Measurements from ENCODE around the gene OR2AE1. TPM values are rescaled to one million over a fixed set of nuclear protein-coding genes. Genes with fewer than 3 reads are reported as not detected.
A peak's percentile ranks its signal among the peaks of the same experiment; 100 is the strongest.
"Not testable (repeated sequence)": the region's sequence is repeated elsewhere in the genome, so short reads cannot be mapped to it uniquely, and the experiment has no call there.

OR2AE1 gene
- polyA plus RNA-seq (2013, experiment 1 of 2; ENCODE audit: insufficient read length), result 0.12 TPM
- polyA plus RNA-seq (2013, experiment 2 of 2; ENCODE audit: insufficient read length), result not detected

- no peak for DNase-seq
These were observed at the start of gene OR2AE1 for GRCh38 chr7:99876933-99877332. Gene OR2AE1 (minus strand): TSS chr7:99877033. CDS start chr7:99877033, 0 bp downstream.

DNA sequence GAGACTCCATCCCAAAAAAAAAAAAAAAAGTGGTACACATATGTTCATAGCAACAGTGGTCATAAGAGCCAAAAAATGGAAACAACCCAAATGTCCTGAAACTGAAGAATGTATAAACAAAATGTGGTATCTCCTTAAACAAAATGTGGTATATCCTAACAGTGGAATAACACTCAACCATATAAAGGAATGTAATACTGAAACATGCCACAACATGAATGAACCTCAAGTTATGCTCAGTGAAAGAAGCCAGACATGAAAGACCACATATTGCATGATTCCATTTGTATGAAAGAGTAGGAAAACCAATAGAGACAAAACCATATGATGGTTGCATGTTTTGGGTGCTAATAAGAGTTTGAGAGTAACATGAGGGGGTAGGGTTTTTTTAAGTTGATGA lies 49.5 kb upstream of the OR2AE1 start:
- DNase-seq, result no peak

- no peak for DNase-seq
These were observed 46.4 kb upstream of the OR2AE1 start for GRCh38 chr7:99923200-99923599.

DNA sequence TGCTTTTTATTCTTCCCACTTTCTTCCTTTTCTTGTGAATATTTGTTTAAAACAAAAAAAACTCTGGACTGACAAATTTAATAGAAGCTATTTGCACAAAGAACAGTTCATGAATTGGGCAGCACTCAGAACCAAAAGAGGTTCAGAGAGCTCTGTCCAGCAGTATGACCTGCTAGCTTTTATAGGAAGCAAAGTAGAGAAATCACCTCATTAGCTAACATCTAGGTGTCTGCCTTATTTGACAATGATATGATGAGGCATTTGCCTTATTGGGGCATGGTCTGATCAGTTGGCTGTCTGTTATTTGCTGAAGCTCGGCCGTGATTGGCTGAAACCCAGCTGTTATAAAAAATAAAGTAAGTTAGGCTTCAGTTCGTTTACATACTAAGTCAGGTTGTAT lies 43.3 kb upstream of the OR2AE1 start:
- no peak for DNase-seq

GRCh38 chr7:99919814-99920112 lies 42.9 kb upstream of the OR2AE1 start:
- no peak for DNase-seq

GRCh38 chr7:99918959-99919813 lies 42.4 kb upstream of the OR2AE1 start, which contains the start of gene TRIM4:
Gene TRIM4 (minus strand): TSS chr7:99919530. CDS start chr7:99919401, 129 bp downstream.
- peak; percentile 92 for DNase-seq

DNA sequence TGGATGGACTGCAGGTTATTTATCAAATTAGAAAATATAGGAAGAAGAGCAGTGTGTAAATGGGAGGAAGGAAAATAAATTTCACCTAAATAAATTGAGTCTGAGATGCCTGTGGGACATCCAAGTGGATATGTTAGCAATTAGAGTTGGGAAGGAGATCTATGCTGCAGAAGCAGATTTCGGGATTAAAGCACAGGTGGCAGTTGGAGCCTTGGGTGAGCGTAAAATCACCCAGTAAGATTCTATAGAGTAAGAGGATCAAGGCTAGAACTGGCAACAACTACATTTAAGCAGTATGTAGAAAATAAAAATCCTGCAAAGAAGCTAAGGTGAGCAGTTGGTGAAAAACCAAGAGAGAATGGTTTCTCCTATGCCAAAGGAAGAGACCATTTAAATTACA lies 34.1 kb upstream of the OR2AE1 start:
- no peak for DNase-seq

- DNase-seq, result no peak
These were observed 24.7 kb upstream of the OR2AE1 start for GRCh38 chr7:99901581-99901980.

DNA sequence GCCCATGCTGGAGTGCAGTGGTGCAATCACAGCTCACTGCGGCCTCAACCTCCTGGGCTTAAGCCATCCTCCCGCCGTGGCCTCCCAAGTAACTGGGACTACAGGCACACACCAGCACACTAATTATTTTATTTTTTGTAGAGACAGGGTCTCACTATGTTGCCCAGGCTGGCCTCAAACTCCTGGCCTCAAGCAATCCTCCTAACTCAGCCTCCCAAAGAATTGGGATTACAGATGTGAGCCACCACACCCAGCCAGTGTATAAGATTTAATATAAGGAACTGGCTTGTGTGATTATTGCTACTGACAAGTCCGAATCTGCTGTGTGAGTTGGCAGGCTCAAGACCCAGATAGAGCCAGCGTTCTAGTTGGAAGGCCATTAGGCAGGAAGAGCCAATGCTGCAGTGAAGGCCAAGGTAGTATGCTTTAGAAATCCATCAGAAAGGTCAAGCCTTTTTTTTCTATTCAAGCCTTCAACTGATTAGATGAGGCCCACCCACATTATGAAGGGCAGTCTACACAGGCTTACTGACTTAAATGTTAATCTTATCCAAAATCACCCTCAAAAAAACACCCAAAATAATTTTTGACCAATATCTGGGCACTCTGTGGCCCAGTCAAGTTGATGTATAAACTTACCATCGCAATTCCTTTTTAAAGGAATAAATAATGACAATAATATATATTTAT lies 23.1 kb upstream of the OR2AE1 start:
- DNase-seq, result no peak

GRCh38 chr7:99898836-99899235 lies 22.0 kb upstream of the OR2AE1 start:
- DNase-seq, result no peak

- no peak for DNase-seq
These were observed 21.2 kb upstream of the OR2AE1 start for GRCh38 chr7:99898023-99898357.

GRCh38 chr7:99897322-99898022 lies 20.6 kb upstream of the OR2AE1 start:
- DNase-seq, result no peak

DNA sequence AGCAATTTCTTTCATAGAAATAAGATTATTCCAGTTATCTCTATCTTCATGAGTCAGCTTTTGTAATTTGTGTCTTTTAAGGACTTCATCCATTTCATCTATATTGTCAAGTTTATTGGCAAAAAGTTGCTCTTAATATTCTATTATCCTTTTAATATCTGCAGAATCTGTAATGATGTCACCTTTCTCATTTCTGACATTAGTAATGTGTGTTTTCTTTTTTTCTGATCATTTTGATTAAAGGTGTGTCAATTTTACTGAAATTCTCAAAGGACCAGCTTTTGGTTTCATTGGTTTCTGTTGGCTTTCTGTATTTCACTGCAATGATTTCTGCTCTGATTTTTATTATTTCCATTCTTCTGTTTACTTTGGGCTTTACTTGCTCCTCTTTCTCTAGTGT lies 17.9 kb upstream of the OR2AE1 start:
- no peak for DNase-seq

DNA sequence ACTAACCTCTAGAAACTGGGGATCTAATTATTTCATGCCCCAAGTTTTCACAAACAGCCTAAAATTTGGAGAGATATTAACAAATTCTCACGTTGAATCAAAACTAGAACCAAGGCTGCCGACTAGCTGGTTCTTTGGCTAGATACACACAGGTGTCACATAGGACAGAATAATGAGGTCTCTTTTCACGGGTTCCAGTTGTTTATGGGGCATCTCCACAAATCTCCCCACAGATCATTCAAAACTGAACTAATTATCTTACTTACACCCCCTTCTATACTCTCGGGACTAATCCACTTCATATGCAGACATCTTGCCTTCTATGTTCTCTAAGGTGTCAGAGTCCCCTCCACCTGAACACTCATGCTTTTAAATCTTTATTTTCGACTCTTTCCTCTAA lies 16.4 kb upstream of the OR2AE1 start:
- DNase-seq, result no peak

GRCh38 chr7:99890348-99890747 lies 13.5 kb upstream of the OR2AE1 start:
- not testable (repeated sequence) for DNase-seq

DNA sequence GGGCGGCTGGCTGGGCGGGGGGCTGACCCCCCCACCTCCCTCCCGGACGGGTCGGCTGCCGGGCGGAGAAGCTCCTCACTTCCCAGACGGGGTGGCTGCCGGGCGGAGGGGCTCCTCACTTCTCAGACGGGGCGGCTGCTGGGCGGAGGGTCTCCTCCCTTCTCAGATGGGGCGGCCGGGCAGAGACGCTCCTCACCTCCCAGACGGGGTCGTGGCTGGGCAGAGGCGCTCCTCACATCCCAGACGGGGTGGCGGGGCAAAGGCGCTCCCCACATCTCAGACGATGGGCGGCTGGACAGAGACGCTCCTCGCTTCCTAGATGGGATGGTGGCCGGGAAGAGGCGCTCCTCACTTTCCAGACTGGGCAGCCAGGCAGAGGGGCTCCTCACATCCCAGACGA lies 11.5 kb upstream of the OR2AE1 start:
- DNase-seq, result not testable (repeated sequence)

- no peak for DNase-seq
These were observed 4.5 kb upstream of the OR2AE1 start for GRCh38 chr7:99881370-99881769.

DNA sequence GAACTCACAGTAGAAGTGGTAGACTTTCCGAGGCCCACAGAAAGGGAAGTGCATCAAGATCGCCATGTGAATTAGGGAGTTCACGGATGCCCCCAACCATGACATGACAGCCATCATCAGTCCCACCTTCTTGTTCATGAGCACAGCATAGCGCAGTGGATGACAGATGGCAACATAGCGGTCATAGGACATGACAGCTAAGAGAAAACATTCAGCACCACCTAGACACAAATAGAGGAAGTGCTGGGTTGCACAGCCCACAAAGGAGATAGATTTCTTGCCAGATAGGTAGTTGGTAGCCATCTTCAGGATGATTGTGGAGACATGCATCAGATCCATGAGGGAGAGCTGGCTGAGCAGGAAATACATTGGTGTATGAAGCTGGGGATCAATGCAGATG lies 342 bp downstream of the OR2AE1 start:
- DNase-seq, result no peak

- no peak for DNase-seq
These were observed 8.6 kb downstream of the OR2AE1 start for GRCh38 chr7:99868246-99868645.

DNA sequence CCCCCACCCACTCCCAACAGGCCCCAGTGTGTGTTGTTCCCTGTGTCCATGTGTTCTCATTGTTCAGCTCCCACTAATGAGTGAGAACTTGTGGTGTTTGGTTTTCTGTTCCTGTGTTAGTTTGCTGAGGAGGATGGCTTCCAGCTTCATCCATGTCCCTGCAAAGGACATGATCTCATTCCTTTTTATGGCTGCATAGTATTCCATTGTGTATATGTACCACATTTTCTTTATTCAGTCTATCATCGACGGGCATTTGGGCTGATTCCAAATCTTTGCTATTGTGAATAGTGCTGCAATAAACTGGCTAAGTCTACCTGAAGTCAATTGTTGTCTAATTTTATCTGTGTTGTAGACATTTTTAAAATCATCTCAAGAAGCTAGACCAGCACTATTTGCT lies 9.4 kb downstream of the OR2AE1 start:
- DNase-seq, result not testable (repeated sequence)

DNA sequence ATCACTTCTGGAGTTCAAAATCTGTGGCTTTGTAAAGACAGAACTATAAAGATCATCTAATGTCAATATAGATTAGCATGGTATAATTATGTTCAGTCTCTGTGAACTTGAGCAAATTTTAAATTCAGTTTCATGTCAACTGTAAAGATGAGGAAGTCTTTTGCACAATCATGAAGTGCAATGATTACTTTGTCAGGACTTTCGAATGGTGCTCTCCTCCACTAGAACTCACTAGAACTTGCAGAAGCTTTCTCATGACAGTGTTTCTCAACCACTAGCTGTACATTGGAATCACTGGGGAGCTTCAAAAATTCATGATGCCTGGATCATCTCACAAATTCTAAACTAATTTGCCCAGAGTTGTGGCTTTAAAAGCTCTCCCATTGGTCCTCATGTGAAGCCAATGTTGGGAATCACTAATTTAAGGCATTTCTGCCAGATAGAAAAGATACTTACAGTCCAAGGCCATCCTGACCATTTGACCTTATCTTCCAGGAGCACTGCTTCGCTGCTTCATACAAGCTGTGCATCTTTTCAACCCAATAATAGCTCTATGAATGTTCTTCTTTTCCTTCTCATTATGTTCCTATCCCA lies 12.9 kb downstream of the OR2AE1 start:
- no peak for DNase-seq

GRCh38 chr7:99860281-99861127 lies 16.3 kb downstream of the OR2AE1 start:
- DNase-seq, result peak; percentile 8
